Forelimb muscle (tissue), 1 donor: ENCODE data around the gene PPP2R1B. TPM values are rescaled to one million over a fixed set of nuclear protein-coding genes. Genes with fewer than 3 reads are reported as not detected.
A peak's percentile ranks its signal among the peaks of the same experiment; 100 is the strongest.
"Not testable (repeated sequence)": the region's sequence is repeated elsewhere in the genome, so short reads cannot be mapped to it uniquely, and the experiment has no call there.

Experiments
- DNase-seq: peaks from one replicate; pipeline ENCODE4 v3.0.0-alpha.2; 2013; ENCODE audit warnings: low read depth
- polyA plus RNA-seq: library from polyadenylated mRNA; unstranded; fragments of 120-200 nt; gene quantifications from one replicate; pipeline ENCODE4 v1.2.1, GENCODE V29; 2013; ENCODE audit not compliant: insufficient read length

PPP2R1B gene
- 12.4 TPM for polyA plus RNA-seq

DNA sequence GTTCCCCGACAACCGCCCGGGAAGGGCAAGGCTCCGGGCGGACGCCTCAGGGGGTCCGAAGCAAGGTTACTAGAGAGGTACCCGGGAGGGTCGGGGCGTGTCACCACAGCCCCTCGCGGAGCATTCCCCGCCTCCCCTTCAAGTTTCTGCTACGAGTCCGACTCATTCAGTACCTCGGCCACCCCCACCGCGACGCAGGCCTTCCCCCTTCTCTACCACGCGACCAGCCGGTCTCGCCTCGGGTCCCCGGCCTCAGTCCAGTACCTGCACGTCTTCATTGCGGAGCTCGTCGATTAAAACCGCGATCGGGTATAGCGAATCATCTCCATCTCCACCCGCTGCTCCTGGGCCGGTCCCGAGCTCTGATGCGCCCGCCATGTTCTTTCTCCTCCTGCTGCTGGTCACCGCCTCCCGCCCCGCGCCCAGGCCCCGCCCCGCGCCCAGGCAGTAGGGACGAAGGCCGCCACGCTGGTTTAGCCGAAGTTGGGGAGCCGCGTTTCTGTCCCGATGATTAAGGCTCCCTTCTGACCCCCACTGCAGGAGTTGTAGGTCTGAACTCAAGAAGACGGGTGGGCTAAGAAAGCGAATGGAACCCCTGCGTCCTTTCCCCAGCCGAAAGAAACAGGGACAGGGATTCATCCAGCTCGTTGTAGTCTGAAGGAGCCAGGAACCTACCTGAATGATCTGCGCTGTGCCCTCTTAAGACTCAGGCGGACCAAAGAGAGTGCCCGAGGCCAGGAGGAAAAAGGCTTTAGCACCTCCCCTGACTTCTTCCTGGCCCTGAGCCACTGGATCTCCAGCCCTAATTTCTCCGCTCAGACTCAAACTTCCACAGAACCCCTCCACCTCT, at the start of gene PPP2R1B:
TSS of gene PPP2R1B (minus strand) at position 406 of the 850 bp plus-strand sequence. CDS start at position 378, 28 bp downstream.
- DNase-seq, result no peak

DNA sequence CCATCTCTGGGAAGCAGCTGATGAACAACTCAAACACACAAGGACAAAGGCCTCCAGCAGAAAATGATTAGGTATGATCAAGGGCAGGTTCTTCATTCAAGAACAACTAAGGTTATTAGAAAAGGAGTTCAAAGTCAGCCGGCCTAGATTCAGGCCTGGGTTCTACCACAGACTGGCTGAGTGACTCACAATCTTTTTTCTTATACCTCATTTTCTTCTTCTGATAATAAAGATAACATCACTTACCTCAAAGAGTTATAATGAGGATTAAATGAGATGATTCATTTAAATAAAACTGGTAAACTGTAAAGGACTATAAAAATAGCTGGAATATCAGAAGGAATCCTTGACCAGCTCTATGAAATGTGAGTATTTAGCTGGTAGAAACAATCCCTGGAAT, 49.3 kb upstream of the PPP2R1B start:
- no peak for DNase-seq

DNA sequence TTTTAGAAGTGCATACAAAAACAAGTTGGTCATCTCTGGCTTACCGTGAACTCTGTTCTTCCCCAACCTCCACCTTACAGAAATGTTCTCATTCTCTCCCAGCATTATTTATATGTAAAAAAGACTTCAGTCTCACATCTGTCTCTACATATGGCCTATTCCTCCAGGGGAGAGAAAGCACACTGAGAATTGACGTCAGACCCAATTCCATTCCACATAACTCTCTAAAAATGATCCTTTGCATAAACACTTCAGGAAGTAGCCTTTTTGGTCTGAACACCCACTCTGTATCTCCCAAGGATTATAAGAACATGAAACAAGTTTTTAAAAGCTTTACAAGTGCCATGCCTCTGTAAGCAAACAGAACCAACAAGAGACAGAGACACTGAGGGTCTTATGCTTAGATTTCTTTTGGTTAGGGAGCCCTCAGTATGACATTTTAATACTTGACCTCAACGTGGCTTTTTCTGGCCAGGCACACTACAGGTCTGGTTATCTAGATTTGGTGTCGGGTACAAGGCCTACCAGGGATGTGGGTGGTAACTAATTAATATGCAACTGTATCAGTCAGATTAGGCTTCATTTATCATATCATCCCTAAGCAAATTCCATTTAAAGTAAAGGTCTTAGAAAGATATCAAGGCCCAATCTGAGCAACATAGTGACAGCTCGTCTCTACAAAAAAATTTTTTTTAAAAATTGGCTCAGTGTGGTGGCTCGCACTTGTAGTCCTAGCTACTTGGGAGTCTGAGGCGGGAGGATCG, 48.5 kb upstream of the PPP2R1B start:
- DNase-seq, result peak; percentile 36

DNA sequence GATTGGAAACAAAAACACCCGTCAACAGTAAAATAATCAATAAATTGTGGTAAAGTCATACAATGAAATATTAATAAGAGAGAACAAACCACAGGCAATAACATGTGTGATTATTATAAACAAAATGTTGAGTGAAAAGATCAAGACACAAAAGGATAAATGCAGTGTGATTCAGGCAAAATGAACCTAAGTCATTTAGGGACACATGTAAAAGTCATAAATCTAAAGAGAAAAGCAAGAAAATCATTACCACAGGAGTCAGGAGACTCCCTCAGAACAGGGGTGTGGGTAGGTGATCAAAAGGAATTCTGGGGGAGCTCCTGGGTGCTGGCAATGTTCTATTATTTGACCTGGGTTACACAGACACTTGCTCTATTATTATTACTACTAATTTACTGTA, 47.9 kb upstream of the PPP2R1B start:
- DNase-seq, result no peak

GRCh38 chr11:111812211-111812610, 46.0 kb upstream of the PPP2R1B start:
- DNase-seq, result no peak

DNA sequence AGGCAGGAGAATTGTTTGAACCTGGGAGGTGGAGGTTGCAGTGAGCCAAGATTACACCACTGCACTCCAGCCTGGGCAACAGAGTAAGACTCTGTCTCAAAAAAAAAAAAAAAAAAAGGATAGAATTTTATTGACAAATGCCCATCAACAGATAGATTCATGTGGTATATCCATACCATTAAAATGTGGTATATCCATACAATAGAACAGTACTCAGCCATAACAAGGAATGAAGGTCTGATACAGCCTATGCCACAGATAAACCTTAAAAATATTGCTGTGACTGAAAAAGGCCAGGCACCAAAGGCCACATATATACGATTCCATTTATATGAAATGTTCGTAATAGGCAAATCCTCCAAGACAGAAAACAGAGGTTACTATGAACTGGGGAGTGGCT, 45.3 kb upstream of the PPP2R1B start:
- no peak for DNase-seq

GRCh38 chr11:111808834-111809233, 42.6 kb upstream of the PPP2R1B start:
- no peak for DNase-seq

DNA sequence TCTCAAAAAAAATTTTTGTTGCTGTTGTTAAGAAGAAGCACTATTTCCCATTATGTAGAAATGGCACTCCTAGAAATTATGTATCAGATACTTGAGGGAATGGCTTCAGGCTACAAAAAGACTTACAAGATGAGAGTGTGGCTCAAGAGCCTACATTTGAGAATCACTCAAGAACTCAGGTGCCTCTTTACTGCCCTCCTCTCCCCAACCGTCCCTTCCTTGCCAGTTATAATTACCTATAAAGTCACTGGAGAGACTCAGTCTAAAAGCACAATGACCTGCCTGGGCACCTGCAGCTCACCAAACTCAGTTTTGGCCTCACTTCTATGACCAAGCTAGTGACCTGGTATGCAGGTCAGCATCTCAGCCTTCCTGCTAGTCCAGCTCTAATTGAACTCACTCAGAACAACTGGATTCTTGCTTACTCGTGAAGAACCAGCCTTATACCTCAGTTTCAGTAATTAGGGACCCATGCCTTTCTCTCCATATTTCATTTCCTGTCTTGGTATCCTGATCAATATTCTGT, 41.9 kb upstream of the PPP2R1B start:
- no peak for DNase-seq

GRCh38 chr11:111807076-111807475, 40.9 kb upstream of the PPP2R1B start:
- DNase-seq, result no peak

DNA sequence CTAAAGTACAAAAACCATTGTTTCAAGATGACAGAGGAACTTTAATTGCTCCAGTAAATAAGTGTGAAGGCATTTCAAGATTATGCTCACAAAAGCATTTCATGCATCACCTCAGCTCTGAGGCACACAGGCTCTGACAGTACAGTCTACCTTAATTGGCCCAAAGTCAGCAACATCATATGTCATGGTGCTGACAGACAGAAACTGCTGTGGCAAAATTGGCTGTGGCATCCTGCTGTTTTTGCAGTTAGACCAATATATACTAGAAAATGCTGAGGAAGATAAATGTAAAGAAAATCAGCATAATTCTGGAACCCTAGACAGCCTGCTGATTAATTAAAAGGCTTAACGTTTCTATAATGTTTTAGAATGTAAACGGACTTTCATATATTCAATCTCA, 34.9 kb upstream of the PPP2R1B start:
- DNase-seq, result no peak

DNA sequence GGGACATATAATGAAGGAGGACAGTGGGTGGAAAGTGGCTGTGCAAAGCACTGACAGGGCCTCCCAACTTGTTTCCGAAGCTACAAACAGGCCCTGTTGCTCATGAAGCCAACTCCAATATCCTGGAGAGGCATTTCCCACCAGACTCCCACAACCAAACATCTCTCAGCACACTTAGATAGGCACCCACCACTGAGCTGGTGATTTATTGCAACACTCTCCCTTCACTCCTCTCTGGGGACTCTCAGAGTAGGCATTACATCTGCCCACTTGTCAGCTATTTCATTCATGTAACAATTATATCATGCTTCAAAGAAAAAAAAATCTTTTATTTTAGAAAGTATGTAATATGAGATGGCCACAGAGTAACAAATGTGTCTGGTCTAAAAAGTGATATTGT, 32.1 kb upstream of the PPP2R1B start:
- DNase-seq, result no peak

GRCh38 chr11:111797145-111797581, 31.0 kb upstream of the PPP2R1B start:
- no peak for DNase-seq

- no peak for DNase-seq
Observed at GRCh38 chr11:111796696-111797095, 30.5 kb upstream of the PPP2R1B start.

DNA sequence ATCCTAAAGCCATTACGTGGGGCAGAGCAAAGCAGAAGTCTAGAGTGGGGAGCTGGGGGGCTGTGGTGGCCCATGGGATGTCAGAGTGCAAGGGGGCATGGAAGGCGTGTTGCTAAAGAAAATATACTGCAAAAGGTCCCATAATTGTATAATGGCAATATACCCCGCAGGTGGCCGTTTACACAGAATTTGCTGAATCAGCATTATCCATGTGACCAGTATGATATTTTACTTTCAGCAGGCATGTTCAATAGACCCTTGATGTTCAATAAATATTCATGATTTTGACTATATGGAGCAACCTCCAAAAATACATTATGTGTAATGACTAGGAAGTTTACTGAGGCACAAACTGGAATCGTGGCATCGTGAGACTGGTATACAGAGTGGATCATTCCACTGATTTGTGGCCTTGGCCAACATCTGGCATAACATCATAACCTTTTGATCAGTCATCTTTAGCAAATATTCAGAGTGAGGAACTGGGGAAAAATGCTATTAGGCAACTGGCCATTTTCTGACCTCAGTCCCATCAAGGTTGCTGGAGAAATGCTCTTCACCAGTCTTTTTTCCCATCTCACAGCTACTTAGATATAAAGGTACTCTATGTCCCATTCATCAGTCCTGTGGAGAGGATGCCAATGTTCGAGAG, 29.3 kb upstream of the PPP2R1B start:
- DNase-seq, result no peak

GRCh38 chr11:111793863-111794262, 27.7 kb upstream of the PPP2R1B start:
- DNase-seq, result no peak

GRCh38 chr11:111792955-111793500, 26.8 kb upstream of the PPP2R1B start:
- no peak for DNase-seq

- DNase-seq, result no peak
Observed at GRCh38 chr11:111792314-111792713, 26.1 kb upstream of the PPP2R1B start.

DNA sequence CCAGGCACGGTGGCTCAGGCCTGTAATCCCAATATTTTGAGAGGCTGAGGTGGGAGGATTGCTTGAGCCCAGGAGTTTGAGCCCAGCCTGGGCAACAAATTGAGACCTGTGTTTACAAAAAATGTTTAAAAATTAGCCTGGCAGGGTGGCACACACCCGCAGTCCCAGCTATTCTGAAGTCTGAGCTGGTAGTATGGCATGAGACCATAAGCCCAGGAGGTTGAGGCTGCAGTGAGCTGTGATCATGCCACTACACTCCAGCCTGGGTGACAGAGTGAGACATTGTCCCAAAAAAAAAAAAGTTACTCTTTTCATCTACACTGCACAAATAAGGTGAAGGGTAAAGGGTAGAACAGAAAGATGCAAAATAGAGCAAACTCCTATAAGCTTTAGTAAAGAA, 22.3 kb upstream of the PPP2R1B start:
- DNase-seq, result no peak

DNA sequence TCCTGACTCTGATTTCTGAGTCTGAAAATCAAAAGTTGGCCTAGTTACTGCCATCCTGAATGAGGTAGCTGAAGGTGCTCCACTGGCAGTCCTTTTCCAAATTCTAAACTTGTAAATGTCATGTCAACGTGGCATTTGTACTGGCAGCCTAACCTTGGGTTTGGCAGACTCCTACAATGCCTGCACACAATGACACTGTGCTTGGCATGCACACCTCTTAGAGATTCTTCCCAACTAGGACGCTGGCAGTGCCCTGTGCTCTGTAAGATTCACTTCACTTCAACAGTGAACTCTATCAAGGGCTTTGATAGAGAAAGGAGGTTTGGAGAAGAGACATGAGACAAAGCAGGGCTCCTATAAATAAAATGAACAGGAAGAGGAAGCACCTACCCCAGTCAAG, 21.9 kb upstream of the PPP2R1B start:
- DNase-seq, result no peak

GRCh38 chr11:111785886-111786412, 19.8 kb upstream of the PPP2R1B start:
- DNase-seq, result no peak

DNA sequence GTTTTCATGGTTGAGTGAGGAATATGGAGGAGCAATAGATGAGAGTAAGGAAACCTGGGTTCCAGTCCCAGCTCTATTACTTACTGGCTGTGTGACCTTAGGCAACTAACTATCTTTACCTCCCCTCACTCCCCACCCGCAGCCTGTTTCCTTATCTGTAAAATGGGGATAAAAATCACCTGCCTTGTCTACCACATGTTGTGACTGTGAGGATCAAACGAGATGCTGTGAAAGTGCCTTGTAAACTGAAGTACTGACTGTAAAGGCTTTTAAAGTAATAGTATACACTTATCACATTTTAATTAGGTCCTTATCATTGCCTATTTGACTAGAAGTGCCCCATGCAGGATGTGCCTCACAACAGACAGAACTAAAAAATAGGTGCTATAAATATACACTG, 18.9 kb upstream of the PPP2R1B start:
- no peak for DNase-seq

DNA sequence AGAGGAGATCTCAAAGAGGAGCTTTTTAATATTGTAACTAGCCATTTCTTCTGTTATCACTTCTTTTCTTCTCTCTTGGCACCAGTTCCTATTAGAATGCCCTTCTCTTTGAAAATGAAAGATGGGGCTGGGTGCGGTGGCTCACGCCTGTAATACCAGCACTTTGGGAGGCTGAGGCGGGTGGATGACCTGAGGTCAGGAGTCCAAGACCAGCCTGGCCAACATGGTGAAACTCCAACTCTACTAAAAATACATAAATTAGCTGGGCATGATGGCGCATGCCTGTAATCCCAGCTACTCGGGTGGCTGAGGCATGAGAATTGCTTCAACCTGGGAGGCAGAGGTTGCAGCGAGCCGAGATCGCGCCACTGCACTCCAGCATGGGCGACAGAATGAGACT, 18.1 kb upstream of the PPP2R1B start:
- not testable (repeated sequence) for DNase-seq
